ENCODE results near the gene OSBPL8. TPM values are rescaled to one million over a fixed set of nuclear protein-coding genes. Genes with fewer than 3 reads are reported as not detected.
A peak's percentile ranks its signal among the peaks of the same experiment; 100 is the strongest.
"Not testable (repeated sequence)": the region's sequence is repeated elsewhere in the genome, so short reads cannot be mapped to it uniquely, and the experiment has no call there.

OSBPL8 gene
- total RNA-seq, 1 donor = 21.5 TPM

- DNase-seq (ENCODE audit: low read depth in 2 of 3, low spot score in 2 of 3) = no peak
These were observed 185.1 kb downstream of the OSBPL8 start for GRCh38 chr12:76374386-76375020.

- no peak for DNase-seq (ENCODE audit: low read depth in 2 of 3, low spot score in 2 of 3)
These were observed 191.3 kb downstream of the OSBPL8 start for GRCh38 chr12:76368230-76368629.

- no peak for DNase-seq (ENCODE audit: low read depth in 2 of 3, low spot score in 2 of 3)
These were observed 193.4 kb downstream of the OSBPL8 start for GRCh38 chr12:76366163-76366562.

GRCh38 chr12:76364131-76364530 lies 195.4 kb downstream of the OSBPL8 start:
- DNase-seq (ENCODE audit: low read depth in 2 of 3, low spot score in 2 of 3) = not testable (repeated sequence)

- DNase-seq (ENCODE audit: low read depth in 2 of 3, low spot score in 2 of 3) = no peak
These were observed 199.3 kb downstream of the OSBPL8 start for GRCh38 chr12:76360316-76360715.

- DNase-seq (ENCODE audit: low read depth in 2 of 3, low spot score in 2 of 3) = no peak
These were observed 203.5 kb downstream of the OSBPL8 start for GRCh38 chr12:76356071-76356470.

GRCh38 chr12:76348079-76348901 lies 211.3 kb downstream of the OSBPL8 start, which contains the start of gene BBS10:
Gene BBS10, minus strand, starts transcription at chr12:76348415. Its CDS starts 57 bp downstream, at chr12:76348358.
- DNase-seq (ENCODE audit: low read depth in 2 of 3, low spot score in 2 of 3) = peak; percentile 63 to 97 (median 94)

- peak in 2 of 3 donors; percentile 39 to 50 for DNase-seq (ENCODE audit: low read depth in 2 of 3, low spot score in 2 of 3)
These were observed 212.7 kb downstream of the OSBPL8 start for GRCh38 chr12:76346798-76347420.

GRCh38 chr12:76346236-76346635 lies 213.3 kb downstream of the OSBPL8 start:
- no peak for DNase-seq (ENCODE audit: low read depth in 2 of 3, low spot score in 2 of 3)

- no peak for DNase-seq (ENCODE audit: low read depth in 2 of 3, low spot score in 2 of 3)
These were observed 214.0 kb downstream of the OSBPL8 start for GRCh38 chr12:76345569-76345968.

GRCh38 chr12:76341436-76342030 lies 218.0 kb downstream of the OSBPL8 start:
- no peak for DNase-seq (ENCODE audit: low read depth in 2 of 3, low spot score in 2 of 3)

- no peak for DNase-seq (ENCODE audit: low read depth in 2 of 3, low spot score in 2 of 3)
These were observed 218.7 kb downstream of the OSBPL8 start for GRCh38 chr12:76340680-76341435.

- no peak for DNase-seq (ENCODE audit: low read depth in 2 of 3, low spot score in 2 of 3)
These were observed 222.0 kb downstream of the OSBPL8 start for GRCh38 chr12:76337583-76337982.

GRCh38 chr12:76332606-76333005 lies 227.0 kb downstream of the OSBPL8 start:
- DNase-seq (ENCODE audit: low read depth in 2 of 3, low spot score in 2 of 3) = no peak

- DNase-seq (ENCODE audit: low read depth in 2 of 3, low spot score in 2 of 3) = no peak
These were observed 230.0 kb downstream of the OSBPL8 start for GRCh38 chr12:76329606-76330005.

GRCh38 chr12:76329159-76329558 lies 230.4 kb downstream of the OSBPL8 start:
- DNase-seq (ENCODE audit: low read depth in 2 of 3, low spot score in 2 of 3) = no peak

GRCh38 chr12:76319595-76320319 lies 239.8 kb downstream of the OSBPL8 start:
- not testable (repeated sequence) for DNase-seq (ENCODE audit: low read depth in 2 of 3, low spot score in 2 of 3)

- no peak for DNase-seq (ENCODE audit: low read depth in 2 of 3, low spot score in 2 of 3)
These were observed 240.6 kb downstream of the OSBPL8 start for GRCh38 chr12:76318773-76319594.

GRCh38 chr12:76317976-76318375 lies 241.6 kb downstream of the OSBPL8 start:
- DNase-seq (ENCODE audit: low read depth in 2 of 3, low spot score in 2 of 3) = no peak

Measured in hematopoietic multipotent progenitor cell (in vitro differentiated cells).